ENCODE data around the gene VSX1. TPM values are rescaled to one million over a fixed set of nuclear protein-coding genes. Genes with fewer than 3 reads are reported as not detected.

Gene VSX1
- total RNA-seq (under 1 TPM in 5 of 9 donors, not detected in 4; 0.22 to 0.96 (median 0.51) TPM), polyA plus RNA-seq (under 1 TPM in 1 of 2 donors, not detected in 1; 0.19 TPM)
- long read RNA-seq, donor 1, partial matches to known transcripts, result 0 of 2 reads
- long read RNA-seq, donor 1, other reads (novel, unspliced or antisense), result 0 of 2 reads
- long read RNA-seq, donor 2, result 0 reads
- long read RNA-seq, donor 3, result 0 reads

DNA sequence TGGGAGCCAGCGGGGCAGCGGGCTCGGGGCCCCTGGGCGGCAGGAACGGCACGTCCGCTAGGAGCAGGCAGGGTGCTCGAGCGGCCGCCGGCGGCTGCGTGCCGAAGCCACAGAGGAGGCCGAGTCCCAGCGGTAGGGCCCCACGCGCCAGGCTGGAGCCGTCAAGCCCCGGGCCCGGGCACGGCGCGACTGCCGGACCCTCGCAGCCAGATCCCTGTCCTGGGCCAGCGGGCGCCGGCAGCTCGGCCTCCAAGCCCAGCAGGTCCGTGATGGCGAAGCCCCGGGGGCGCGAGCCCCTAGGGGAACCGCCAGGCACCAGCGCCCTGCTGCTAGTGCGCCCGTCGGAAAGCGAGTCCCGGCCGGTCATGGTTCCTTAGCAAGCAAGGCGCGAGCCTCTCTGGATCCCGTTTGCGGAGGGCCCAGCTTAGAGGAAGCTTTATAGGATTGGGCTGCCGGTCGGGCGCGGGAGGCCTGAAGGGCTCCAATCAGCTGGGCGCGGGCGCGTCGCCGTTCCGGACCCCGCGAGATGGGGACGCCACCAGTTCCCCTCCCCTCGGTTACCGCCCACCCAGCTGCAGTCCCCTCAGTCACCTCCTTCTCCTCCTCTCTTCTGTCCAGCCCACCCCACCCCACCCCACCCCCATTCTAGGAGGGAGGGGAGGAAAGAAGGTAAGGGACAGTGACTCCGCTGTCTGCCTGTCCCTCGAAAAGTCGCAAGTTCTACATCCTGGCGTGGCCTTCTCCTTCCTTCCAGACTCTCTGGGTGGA is at the start of gene VSX1:
VSX1 (minus strand) TSS at position 412 of the 768 bp plus-strand sequence; CDS start at position 367, 45 bp downstream.
- Histone ChIP-seq H3K27me3 (peaks cover 47 to 98% (median 71%) of the 10 kb centered on the region in 9 donors), H3K36me3 (no peaks in the 10 kb centered on the region), H3K9me3 (no peaks in the 10 kb centered on the region), H3K4me1 (peaks cover 0 to 46% (median 27%) of the 10 kb centered on the region in 12 donors), H3K27ac (no peak within 1 kb of the TSS), H3K4me3 (peak within 1 kb of the TSS in 1 of 12 donors; percentile 17)
- intact Hi-C loops (cut with DNase I), result loop anchor here in 4 of 10 donors (5.0 kb wide), 2 partner anchors 95 to 165 kb away; partner anchors contain the start of gene PYGB (in 1 of the 4)
- 3 to 6% (median 6%) methylated on average over 12 to 67 of the region's 67 CpGs for WGBS, 4 donors
- TF ChIP-seq, protein P1, sequence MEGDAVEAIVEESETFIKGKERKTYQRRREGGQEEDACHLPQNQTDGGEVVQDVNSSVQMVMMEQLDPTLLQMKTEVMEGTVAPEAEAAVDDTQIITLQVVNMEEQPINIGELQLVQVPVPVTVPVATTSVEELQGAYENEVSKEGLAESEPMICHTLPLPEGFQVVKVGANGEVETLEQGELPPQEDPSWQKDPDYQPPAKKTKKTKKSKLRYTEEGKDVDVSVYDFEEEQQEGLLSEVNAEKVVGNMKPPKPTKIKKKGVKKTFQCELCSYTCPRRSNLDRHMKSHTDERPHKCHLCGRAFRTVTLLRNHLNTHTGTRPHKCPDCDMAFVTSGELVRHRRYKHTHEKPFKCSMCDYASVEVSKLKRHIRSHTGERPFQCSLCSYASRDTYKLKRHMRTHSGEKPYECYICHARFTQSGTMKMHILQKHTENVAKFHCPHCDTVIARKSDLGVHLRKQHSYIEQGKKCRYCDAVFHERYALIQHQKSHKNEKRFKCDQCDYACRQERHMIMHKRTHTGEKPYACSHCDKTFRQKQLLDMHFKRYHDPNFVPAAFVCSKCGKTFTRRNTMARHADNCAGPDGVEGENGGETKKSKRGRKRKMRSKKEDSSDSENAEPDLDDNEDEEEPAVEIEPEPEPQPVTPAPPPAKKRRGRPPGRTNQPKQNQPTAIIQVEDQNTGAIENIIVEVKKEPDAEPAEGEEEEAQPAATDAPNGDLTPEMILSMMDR (IDR thresholded peaks at IDR 0.05), result no peak
- no peak for TF ChIP-seq POLR2A (IDR thresholded peaks at IDR 0.05)
- no peak for ATAC-seq
- DNase-seq, result no peak

DNA sequence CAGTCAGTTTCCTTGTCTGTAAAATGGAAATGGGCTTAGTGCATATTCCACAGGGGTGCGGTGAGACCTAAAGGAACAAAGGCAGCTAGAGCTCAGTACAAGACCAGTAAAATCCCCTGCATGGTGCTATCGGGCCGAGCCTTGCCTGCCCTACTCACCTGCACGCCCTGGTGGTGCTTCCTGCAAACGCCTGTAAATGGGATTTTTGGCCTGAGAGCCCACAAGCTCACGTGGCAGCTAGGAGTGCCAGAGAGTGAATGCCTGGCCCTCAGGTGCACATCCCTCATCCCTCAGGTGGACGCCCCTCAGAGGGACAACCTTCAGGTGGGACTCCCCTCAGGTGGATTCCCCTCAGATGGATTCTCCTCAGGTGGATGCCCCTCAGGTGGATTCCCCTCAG is 48.0 kb upstream of the VSX1 start:
- TF ChIP-seq, protein P1 (IDR thresholded peaks at IDR 0.05), result no peak
- no peak for TF ChIP-seq POLR2A (IDR thresholded peaks at IDR 0.05)
- Histone ChIP-seq H3K9me3 (peaks cover 0 to 6% (median 0%) of the 10 kb centered on the region in 12 donors), H3K27me3 (no peaks in the 10 kb centered on the region), H3K27ac (no peak overlapping the region), H3K4me1 (no peaks in the 10 kb centered on the region), H3K36me3 (no peaks in the 10 kb centered on the region), H3K4me3 (no peak overlapping the region)
- WGBS, 4 donors, result 82 to 90% (median 84%) methylated on average over 5 to 7 of the region's 7 CpGs
- ATAC-seq (no peak), DNase-seq (no peak)
- intact Hi-C loops (cut with DNase I), result loop anchor here in 2 of 10 donors (5.0 to 10.0 kb wide), 2 partner anchors 37 to 65 kb away; partner anchors contain the start of gene ENTPD6 (in 1 of the 2)

DNA sequence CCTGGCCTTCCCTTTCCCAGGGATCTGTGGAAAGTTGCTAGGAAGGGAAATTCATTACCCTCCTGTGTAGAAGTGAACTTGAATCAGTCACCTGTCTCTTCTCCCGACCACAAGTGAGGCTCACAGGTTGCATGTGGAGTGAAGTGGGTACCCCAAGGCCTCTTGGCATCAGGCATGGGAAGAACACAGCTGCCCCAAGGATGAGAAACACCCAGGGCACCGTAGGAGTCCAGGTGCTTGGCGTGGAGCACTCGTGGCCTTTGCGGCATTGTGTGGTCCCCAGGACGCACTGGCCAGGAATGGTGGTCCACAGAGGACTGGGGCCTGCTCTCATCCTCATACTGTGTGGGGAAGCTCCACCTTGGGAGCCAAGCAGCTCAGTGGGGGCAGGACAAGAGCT is 47.5 kb upstream of the VSX1 start:
- no peaks in the 10 kb centered on the region for H3K27me3 ChIP-seq
- no peaks in the 10 kb centered on the region for H3K36me3 ChIP-seq
- no peak for TF ChIP-seq POLR2A (IDR thresholded peaks at IDR 0.05)
- TF ChIP-seq, protein P1 (IDR thresholded peaks at IDR 0.05), result no peak
- peak in 1 of 5 donors; percentile 54 for DNase-seq
- intact Hi-C loops (cut with DNase I), result no loop called here
- H3K9me3 ChIP-seq, result peaks cover 0 to 6% (median 0%) of the 10 kb centered on the region in 12 donors
- WGBS, 4 donors, result 89 to 93% (median 91%) methylated on average over 5 to 6 of the region's 6 CpGs
- no peaks in the 10 kb centered on the region for H3K4me1 ChIP-seq
- H3K27ac ChIP-seq, result no peak overlapping the region
- no peak for ATAC-seq
- H3K4me3 ChIP-seq, result no peak overlapping the region

- Histone ChIP-seq H3K36me3 (no peaks in the 10 kb centered on the region), H3K9me3 (peaks cover 0 to 6% (median 0%) of the 10 kb centered on the region in 12 donors), H3K27me3 (no peaks in the 10 kb centered on the region), H3K4me3 (no peak overlapping the region), H3K27ac (no peak overlapping the region), H3K4me1 (no peaks in the 10 kb centered on the region)
- DNase-seq (no peak), ATAC-seq (no peak)
- intact Hi-C loops (cut with DNase I), result no loop called here
- TF ChIP-seq POLR2A (IDR thresholded peaks at IDR 0.05), result no peak
- TF ChIP-seq, protein P1 (IDR thresholded peaks at IDR 0.05), result no peak
- WGBS, 4 donors, result 84 to 89% (median 87%) methylated on average over 5 of the region's 5 CpGs
These were observed 46.7 kb upstream of the VSX1 start for GRCh38 chr20:25128649-25129048.
